Mesendoderm (in vitro differentiated cells): ENCODE data around the gene DCDC2C.

Experiments
- DNase-seq: peaks from one replicate; pipeline ENCODE4 v3.0.0; 2013
- H2AK5ac ChIP-seq: 2 replicates; pipeline ENCODE4 v1.6.1; 2013; ENCODE audit warnings: low read length, inconsistent platforms
- H2BK120ac ChIP-seq: 2 replicates; pipeline ENCODE4 v1.6.1; 2013; ENCODE audit warnings: low read depth, mild to moderate bottlenecking, low read length, moderate library complexity, mixed read lengths
- H2BK15ac ChIP-seq: replicated peaks from 2 replicates; pipeline ENCODE4 v1.6.1; 2013; ENCODE audit warnings: low read depth, mild to moderate bottlenecking, moderate library complexity
- H2BK5ac ChIP-seq: 2 replicates; pipeline ENCODE4 v1.6.1; 2013; ENCODE audit warnings: low read length, inconsistent platforms
- H3K18ac ChIP-seq: 2 replicates; pipeline ENCODE4 v1.6.1; 2013; ENCODE audit warnings: mild to moderate bottlenecking, low read length, mixed read lengths
- H3K23ac ChIP-seq: one replicate; pipeline ENCODE4 v1.6.1; 2013; ENCODE audit warnings: low read length
- H3K27ac ChIP-seq: 2 replicates; pipeline ENCODE4 v1.5.1; 2013; ENCODE audit warnings: low read depth, mild to moderate bottlenecking, inconsistent platforms, low read length, moderate library complexity
- H3K27me3 ChIP-seq: 2 replicates; pipeline ENCODE4 v1.6.1; 2013; ENCODE audit warnings: low read length, control low read depth, mild to moderate bottlenecking, inconsistent platforms; ENCODE audit not compliant: insufficient read depth, poor library complexity
- H3K36me3 ChIP-seq: 2 replicates; pipeline ENCODE4 v1.6.1; 2013; ENCODE audit warnings: low read length, inconsistent platforms; ENCODE audit not compliant: control insufficient read depth, insufficient read depth
- H3K4ac ChIP-seq: one replicate; pipeline ENCODE4 v1.6.1; 2013; ENCODE audit warnings: low read depth, mild to moderate bottlenecking, low read length, moderate library complexity
- H3K4me1 ChIP-seq: 2 replicates; pipeline ENCODE4 v1.6.1; 2013; ENCODE audit warnings: low read depth, low read length, inconsistent platforms; ENCODE audit not compliant: control insufficient read depth
- H3K4me2 ChIP-seq: 2 replicates; pipeline ENCODE4 v1.6.1; 2013; ENCODE audit warnings: low read length
- H3K4me3 ChIP-seq: 2 replicates; pipeline ENCODE4 v1.5.1; 2013; ENCODE audit warnings: mild to moderate bottlenecking, low read length
- H3K56ac ChIP-seq: one replicate; pipeline ENCODE4 v1.6.1; 2013; ENCODE audit warnings: low read length
- H3K79me1 ChIP-seq: 2 replicates; pipeline ENCODE4 v1.6.1; 2013; ENCODE audit warnings: low read length, inconsistent platforms
- H3K79me2 ChIP-seq: 2 replicates; pipeline ENCODE4 v1.6.1; 2013; ENCODE audit warnings: mild to moderate bottlenecking, low read length; ENCODE audit not compliant: control insufficient read depth, insufficient read depth
- H3K9ac ChIP-seq: 2 replicates; pipeline ENCODE4 v1.6.1; 2013; ENCODE audit warnings: low read length, inconsistent platforms
- H4K5ac ChIP-seq: one replicate; pipeline ENCODE4 v1.6.1; 2013; ENCODE audit warnings: low read length
- H4K8ac ChIP-seq: one replicate; pipeline ENCODE4 v1.6.1; 2013; ENCODE audit warnings: low read depth, mild to moderate bottlenecking, control low read depth, low read length, moderate library complexity
- WGBS: extraction: QIAGEN DNeasy Blood & Tissue Kit; methylation state at CpG from one replicate; pipeline ENCODE4 v1.1.7; 2013; ENCODE audit warnings: low lambda C conversion rate, missing lambda C conversion rate; ENCODE audit not compliant: insufficient coverage; ENCODE audit errors: extremely low coverage; 5-methylcytosine and 5-hydroxymethylcytosine counted together

Gene DCDC2C

DNA sequence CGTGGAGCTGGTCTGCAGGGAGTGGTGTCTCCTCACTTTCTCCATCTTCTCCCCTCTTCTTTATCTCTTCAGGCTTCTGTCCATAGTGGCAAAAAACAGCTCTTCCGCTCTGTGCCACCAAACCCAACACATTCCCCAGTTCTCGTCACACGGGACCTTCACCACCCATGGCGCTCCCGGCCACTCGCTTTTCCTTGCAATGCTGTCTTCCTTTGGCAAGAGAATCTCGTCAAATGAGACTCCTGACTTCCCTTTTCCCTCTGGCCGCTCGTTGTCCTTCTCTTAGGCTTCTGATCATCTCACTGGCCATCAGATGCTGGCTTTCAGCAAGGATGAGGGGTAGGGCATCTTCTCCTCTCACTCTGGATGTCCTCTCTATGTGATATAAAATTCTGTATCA, 72.9 kb downstream of the DCDC2C start:
- Histone ChIP-seq H3K4me2 (no peak overlapping the region), H3K79me2 (no peaks in the 10 kb centered on the region), H3K4me1 (no peaks in the 10 kb centered on the region), H4K8ac (no peak overlapping the region), H3K4ac (no peak overlapping the region), H3K36me3 (no peaks in the 10 kb centered on the region), H3K4me3 (no peak overlapping the region), H3K23ac (no peak overlapping the region), H3K79me1 (no peaks in the 10 kb centered on the region), H2BK5ac (no peak overlapping the region), H3K18ac (no peak overlapping the region), H3K56ac (no peak overlapping the region), H4K5ac (no peak overlapping the region), H2BK15ac (no peak overlapping the region), H2BK120ac (no peak overlapping the region), H2AK5ac (no peak overlapping the region), H3K27me3 (no peaks in the 10 kb centered on the region), H3K9ac (no peak overlapping the region), H3K27ac (no peak overlapping the region)
- WGBS = no CpG with 5 or more reads among the region's 10 CpGs
- DNase-seq = no peak

DNA sequence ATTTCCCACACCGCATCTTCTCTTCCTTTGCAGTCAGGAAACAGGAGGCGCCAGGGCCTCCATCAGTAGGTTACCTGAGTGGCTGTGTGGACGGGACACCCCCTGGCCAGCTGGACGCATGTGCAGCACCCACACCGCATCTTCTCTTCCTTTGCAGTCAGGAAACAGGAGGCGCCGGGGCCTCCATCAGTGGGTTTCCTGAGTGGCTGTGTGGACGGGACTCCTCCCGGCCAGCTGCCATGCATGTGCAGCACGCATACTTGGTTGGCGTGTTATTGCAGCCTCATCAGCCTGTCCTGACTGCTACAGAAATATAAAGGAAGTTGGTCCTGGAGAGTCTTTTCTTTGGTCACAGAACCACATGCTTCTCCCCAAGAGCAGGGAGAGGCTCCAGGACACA, 74.6 kb downstream of the DCDC2C start:
- no CpG with 5 or more reads among the region's 11 CpGs for WGBS
- H4K5ac ChIP-seq = no peak overlapping the region
- H3K27me3 ChIP-seq = no peaks in the 10 kb centered on the region
- no peaks in the 10 kb centered on the region for H3K4me1 ChIP-seq
- no peak overlapping the region for H3K18ac ChIP-seq
- H2BK120ac ChIP-seq = no peak overlapping the region
- no peak overlapping the region for H3K9ac ChIP-seq
- no peak overlapping the region for H2AK5ac ChIP-seq
- no peaks in the 10 kb centered on the region for H3K36me3 ChIP-seq
- H3K79me2 ChIP-seq = no peaks in the 10 kb centered on the region
- no peak overlapping the region for H3K4me2 ChIP-seq
- no peak overlapping the region for H3K27ac ChIP-seq
- H4K8ac ChIP-seq = no peak overlapping the region
- DNase-seq = no peak
- H2BK15ac ChIP-seq = no peak overlapping the region
- no peak overlapping the region for H3K4ac ChIP-seq
- no peak overlapping the region for H2BK5ac ChIP-seq
- no peak overlapping the region for H3K23ac ChIP-seq
- no peak overlapping the region for H3K56ac ChIP-seq
- no peak overlapping the region for H3K4me3 ChIP-seq
- no peaks in the 10 kb centered on the region for H3K79me1 ChIP-seq

GRCh38 chr2:3778851-3779495, 75.6 kb downstream of the DCDC2C start:
- no peak overlapping the region for H3K9ac ChIP-seq
- no peak overlapping the region for H2AK5ac ChIP-seq
- no peaks in the 10 kb centered on the region for H3K27me3 ChIP-seq
- H3K4me1 ChIP-seq = no peaks in the 10 kb centered on the region
- H3K4me2 ChIP-seq = no peak overlapping the region
- H2BK120ac ChIP-seq = no peak overlapping the region
- no peaks in the 10 kb centered on the region for H3K79me2 ChIP-seq
- H3K56ac ChIP-seq = no peak overlapping the region
- no peak overlapping the region for H2BK15ac ChIP-seq
- no peaks in the 10 kb centered on the region for H3K36me3 ChIP-seq
- no peak overlapping the region for H3K4ac ChIP-seq
- no peak overlapping the region for H4K8ac ChIP-seq
- H3K27ac ChIP-seq = no peak overlapping the region
- no peak overlapping the region for H3K18ac ChIP-seq
- no peak overlapping the region for H3K4me3 ChIP-seq
- H4K5ac ChIP-seq = no peak overlapping the region
- H3K79me1 ChIP-seq = no peaks in the 10 kb centered on the region
- no peak for DNase-seq
- no peak overlapping the region for H3K23ac ChIP-seq
- no peak overlapping the region for H2BK5ac ChIP-seq
- WGBS = no CpG with 5 or more reads among the region's 24 CpGs

- Histone ChIP-seq H3K9ac (no peak overlapping the region), H3K18ac (no peak overlapping the region), H3K79me1 (no peaks in the 10 kb centered on the region), H3K27ac (no peak overlapping the region), H2BK15ac (no peak overlapping the region), H3K4me3 (no peak overlapping the region), H3K4me2 (no peak overlapping the region), H2BK5ac (no peak overlapping the region), H2AK5ac (no peak overlapping the region), H3K4ac (no peak overlapping the region), H3K36me3 (no peaks in the 10 kb centered on the region), H3K56ac (no peak overlapping the region), H2BK120ac (no peak overlapping the region), H4K5ac (no peak overlapping the region), H4K8ac (no peak overlapping the region), H3K4me1 (no peaks in the 10 kb centered on the region), H3K27me3 (no peaks in the 10 kb centered on the region), H3K79me2 (no peaks in the 10 kb centered on the region), H3K23ac (no peak overlapping the region)
- whole genome bisulfite sequencing = no CpG with 5 or more reads among the region's 10 CpGs
- DNase-seq = no peak
Measured at GRCh38 chr2:3779496-3780049, 76.2 kb downstream of the DCDC2C start.

GRCh38 chr2:3780477-3781402, 77.4 kb downstream of the DCDC2C start:
- no peak overlapping the region for H3K4me2 ChIP-seq
- H2AK5ac ChIP-seq = no peak overlapping the region
- H3K9ac ChIP-seq = no peak overlapping the region
- no peak overlapping the region for H3K18ac ChIP-seq
- peak; percentile 83 for DNase-seq
- H3K79me2 ChIP-seq = no peaks in the 10 kb centered on the region
- no peaks in the 10 kb centered on the region for H3K4me1 ChIP-seq
- no peaks in the 10 kb centered on the region for H3K27me3 ChIP-seq
- H3K56ac ChIP-seq = no peak overlapping the region
- no peak overlapping the region for H3K4me3 ChIP-seq
- H2BK15ac ChIP-seq = no peak overlapping the region
- H2BK120ac ChIP-seq = no peak overlapping the region
- no peak overlapping the region for H2BK5ac ChIP-seq
- no CpG with 5 or more reads among the region's 23 CpGs for WGBS
- no peak overlapping the region for H3K4ac ChIP-seq
- H3K36me3 ChIP-seq = no peaks in the 10 kb centered on the region
- no peaks in the 10 kb centered on the region for H3K79me1 ChIP-seq
- no peak overlapping the region for H4K8ac ChIP-seq
- no peak overlapping the region for H3K27ac ChIP-seq
- H3K23ac ChIP-seq = no peak overlapping the region
- H4K5ac ChIP-seq = no peak overlapping the region
